ENCODE data around the gene RNPEPL1. TPM values are rescaled to one million over a fixed set of nuclear protein-coding genes. Genes with fewer than 3 reads are reported as not detected.

RNPEPL1 gene
- total RNA-seq, 4 donors from 2014 or later = 41.6 to 97.4 (median 71.8) TPM

GRCh38 chr2:240551288-240551687 lies 17.0 kb upstream of the RNPEPL1 start:
- DNase-seq (ENCODE audit: low spot score) (no peak), ATAC-seq (ENCODE audit: low FRiP score) (no peak)
- TF ChIP-seq CTCF (IDR thresholded peaks at IDR 0.05) = no peak

DNA sequence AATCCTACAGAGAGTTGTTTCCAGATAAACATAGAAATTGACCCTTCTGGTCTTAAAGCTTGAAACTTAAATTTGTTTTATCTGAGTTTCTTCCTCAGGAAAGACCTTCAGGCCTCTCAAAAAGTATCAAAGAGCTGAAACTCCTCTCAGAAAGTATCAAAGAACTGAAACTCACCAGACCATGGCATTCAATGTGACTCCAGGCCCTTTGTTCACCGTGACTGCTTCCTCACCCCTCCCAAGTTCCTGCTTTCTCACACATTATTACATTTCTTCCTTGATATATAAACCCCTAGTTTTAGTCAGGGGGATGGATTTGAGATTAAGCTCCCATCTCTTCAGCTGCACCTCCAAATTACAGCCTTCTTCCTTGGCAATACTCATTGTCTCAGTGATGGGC lies 16.5 kb upstream of the RNPEPL1 start:
- DNase-seq (ENCODE audit: low spot score) (no peak), ATAC-seq (ENCODE audit: low FRiP score) (no peak)
- no peak for TF ChIP-seq CTCF (IDR thresholded peaks at IDR 0.05)

DNA sequence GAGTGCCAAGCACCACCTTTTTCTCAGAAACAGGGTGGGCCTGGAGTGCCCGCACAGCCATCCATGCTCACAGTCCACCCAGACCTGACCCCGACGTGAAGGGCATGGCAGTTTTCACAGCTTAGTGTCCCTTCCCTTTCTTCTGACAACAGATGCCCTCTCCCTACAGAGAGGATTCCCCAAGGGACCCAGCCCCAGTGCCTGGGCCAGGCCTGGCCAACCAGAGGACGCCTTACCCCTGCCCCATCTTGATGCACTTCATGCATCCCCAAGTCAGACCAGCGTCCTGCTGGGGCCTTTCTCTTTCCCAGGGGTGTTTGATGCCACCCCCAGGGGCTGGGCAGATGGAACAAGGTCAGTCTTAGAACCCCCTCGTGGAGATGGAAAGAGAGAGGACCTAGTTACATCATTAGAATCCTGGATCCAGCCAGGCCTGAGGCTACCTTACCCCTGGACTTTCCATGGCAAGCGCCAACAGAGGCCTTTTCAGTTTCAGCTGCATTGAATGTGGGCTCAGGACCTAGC lies 14.3 kb upstream of the RNPEPL1 start:
- ATAC-seq (ENCODE audit: low FRiP score) (no peak), DNase-seq (ENCODE audit: low spot score) (no peak)
- TF ChIP-seq CTCF (IDR thresholded peaks at IDR 0.05) = no peak

GRCh38 chr2:240554767-240555493 lies 13.4 kb upstream of the RNPEPL1 start:
- no peak for TF ChIP-seq CTCF (IDR thresholded peaks at IDR 0.05)
- no peak for ATAC-seq (ENCODE audit: low FRiP score)
- DNase-seq (ENCODE audit: low spot score) = no peak

GRCh38 chr2:240555541-240556250 lies 12.6 kb upstream of the RNPEPL1 start:
- TF ChIP-seq CTCF (IDR thresholded peaks at IDR 0.05) = no peak
- no peak for ATAC-seq (ENCODE audit: low FRiP score)
- no peak for DNase-seq (ENCODE audit: low spot score)

DNA sequence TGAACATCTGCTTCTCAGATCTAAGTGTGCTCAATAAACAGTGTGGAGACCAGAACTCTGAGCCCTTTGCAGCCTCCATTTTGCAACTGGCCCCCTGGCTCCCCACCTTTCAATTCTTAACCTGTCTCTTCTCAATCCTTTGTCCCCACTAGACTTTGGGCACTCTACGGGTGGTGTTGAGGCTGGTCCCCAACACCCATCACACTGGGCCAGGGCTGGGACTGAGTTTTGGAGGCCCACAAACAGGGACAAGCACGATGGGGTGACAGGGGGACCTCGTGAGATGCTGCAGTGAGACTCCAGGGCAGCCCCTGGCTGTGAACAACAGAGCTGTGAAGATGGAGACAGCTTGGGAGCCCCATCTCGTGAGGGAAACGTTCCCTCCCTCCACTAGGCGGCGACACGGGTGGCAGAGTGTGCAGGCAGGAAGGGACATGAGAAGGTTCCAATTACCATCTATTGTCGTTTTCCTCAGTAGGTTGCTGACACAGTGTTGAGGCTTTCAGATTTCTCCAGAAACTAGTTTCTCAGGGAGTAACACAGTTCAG lies 11.7 kb upstream of the RNPEPL1 start:
- TF ChIP-seq CTCF (IDR thresholded peaks at IDR 0.05) = no peak
- DNase-seq (ENCODE audit: low spot score) (no peak), ATAC-seq (ENCODE audit: low FRiP score) (no peak)

Data from omental fat pad (tissue), 4 donors.